AG20443 (cell line): ENCODE measurements around the gene CDH4.
A peak's percentile ranks its signal among the peaks of the same experiment; 100 is the strongest.

Experiments used
- DNase-seq: peaks from one replicate; pipeline ENCODE4 v3.0.0; 2012; ENCODE audit warnings: low spot score, mixed read lengths

The CDH4 gene

GRCh38 chr20:61251529-61252393 lies at the start of gene CDH4:
CDH4 (plus strand) TSS chr20:61252261.
- peak; percentile 47 for DNase-seq

DNA sequence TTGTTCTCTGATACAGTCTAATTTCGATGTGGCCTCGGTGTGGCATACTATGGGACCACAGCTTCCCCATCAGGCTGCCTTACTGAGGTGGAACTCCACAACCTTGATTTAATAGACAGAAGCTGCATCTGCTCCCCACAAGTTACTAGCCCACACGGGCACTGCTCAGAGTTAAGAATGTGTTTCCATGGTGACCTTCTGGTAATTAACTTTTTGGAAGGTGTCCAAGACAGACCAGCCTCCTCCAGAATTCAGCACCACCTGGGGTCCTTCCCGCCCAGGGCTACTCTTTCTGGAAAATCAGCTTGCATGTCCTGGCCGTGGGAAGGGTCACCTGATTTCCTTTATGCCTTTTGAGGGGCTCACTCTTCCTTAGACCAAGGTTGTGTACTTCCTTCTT lies 48.7 kb upstream of the CDH4 start:
- DNase-seq, result no peak

DNA sequence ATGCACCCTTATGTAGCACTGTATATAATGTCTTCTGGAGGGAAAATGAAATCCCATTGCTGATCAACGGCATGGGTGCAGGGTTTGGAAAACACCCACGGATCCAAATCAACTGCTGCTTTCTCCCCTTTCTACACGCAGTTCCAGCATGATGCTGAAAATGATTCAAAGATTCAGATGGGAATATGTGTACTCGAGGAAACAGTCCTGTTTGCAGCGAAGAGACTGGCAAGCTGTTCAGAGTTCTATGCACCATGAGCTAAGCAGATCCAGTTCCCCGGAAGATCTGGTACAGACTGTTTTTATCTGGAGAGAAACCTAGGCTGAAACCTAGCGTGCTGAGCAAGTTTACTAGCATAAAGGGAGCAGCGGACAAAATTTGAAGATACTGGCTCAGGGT lies 47.9 kb upstream of the CDH4 start:
- no peak for DNase-seq

- DNase-seq, result no peak
Measured at GRCh38 chr20:61205769-61206168, 46.3 kb upstream of the CDH4 start.

DNA sequence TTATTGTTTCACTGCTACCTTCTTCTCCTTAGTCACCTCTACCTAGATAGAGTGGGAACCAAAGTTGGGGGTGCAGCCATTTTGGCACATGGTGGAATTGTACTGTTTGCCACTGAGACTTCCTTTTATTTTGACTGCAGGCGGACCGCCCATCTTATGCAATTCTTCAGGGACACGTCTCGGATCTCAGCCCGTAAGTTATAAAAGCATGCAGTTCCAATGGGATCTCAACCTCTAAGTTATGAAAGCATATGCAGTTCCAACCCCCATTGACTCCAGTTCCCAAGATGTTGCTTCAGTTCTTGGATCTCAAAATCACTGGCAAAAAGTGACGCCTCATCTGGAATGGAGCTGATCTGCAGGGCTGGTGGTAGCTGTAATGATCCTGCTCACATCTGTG lies 41.2 kb upstream of the CDH4 start:
- DNase-seq, result no peak

- no peak for DNase-seq
Measured at GRCh38 chr20:61217848-61218247, 34.2 kb upstream of the CDH4 start.

GRCh38 chr20:61219021-61219431 lies 33.0 kb upstream of the CDH4 start:
- DNase-seq, result peak; percentile 48

DNA sequence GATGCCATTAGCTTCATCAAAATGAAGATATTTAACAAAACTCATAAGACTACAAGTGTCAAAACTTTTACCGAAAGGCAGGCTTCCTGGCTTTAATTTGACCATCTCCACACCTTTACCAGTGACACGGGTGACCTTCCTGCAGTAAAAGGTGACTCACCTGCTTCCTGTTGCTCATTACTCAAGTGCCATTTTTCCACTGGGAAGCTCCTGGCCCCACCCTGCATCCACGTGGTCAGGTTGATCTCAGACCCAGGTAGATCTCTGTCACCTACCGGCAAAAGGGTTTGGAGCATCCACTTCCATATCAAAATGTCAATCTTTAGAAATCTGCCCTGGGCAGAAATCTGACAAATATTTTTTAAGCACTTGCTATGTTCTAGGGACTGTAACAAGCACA lies 31.9 kb upstream of the CDH4 start:
- DNase-seq, result no peak

GRCh38 chr20:61220626-61221325 lies 31.3 kb upstream of the CDH4 start:
- DNase-seq, result no peak

GRCh38 chr20:61222699-61223098 lies 29.4 kb upstream of the CDH4 start:
- DNase-seq, result no peak

- DNase-seq, result no peak
Measured at GRCh38 chr20:61223121-61223520, 28.9 kb upstream of the CDH4 start.

GRCh38 chr20:61230166-61230565 lies 21.9 kb upstream of the CDH4 start:
- no peak for DNase-seq

DNA sequence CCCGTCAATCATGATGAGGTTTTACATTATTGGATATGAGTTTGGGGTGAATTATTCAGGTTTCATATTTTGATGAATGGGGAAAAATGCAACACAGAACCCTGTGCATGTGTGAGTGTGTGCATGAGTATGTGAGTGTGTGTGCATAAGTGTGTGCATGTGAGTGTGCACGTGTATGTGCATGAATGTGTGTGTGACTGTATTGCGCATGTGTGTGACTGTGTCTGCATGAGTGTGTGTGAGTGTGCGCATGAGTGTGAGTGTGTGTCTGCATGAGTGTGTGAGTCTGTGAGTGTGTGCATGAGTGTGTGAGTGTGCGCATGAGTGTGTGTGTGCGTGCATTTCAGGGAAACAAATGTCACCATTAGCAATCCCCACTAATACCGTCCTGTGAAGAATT lies 18.5 kb upstream of the CDH4 start:
- DNase-seq, result no peak

DNA sequence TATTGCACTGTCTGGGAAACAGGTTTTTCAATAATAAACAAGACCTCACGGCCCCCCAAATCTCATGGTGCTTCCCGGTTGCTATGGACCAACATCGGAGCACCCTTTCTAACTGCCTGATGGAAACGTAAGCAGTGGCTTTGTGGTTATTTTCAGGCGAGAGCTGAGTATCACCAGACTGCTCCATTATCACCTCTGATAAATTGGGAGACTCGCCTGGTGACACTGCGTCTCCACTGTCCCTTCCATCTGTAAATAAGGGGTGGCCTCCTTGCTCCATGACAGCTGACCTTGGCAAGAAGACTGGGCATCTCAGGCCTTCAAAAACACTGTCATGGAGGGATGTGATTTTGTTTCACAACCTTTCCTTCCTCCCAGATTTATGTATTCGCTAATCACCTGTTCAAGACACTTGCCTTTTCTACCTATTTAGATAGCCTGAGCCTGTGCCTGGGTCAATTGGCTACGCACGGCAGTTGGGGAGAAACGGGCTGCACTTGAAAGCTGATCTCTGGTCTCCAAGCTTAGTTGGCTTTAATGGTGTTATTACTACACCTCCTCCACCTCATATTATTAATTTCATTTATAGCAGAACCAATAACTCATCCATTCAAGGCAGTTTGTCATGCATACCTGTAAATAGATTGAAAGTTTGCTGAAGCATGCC lies 17.7 kb upstream of the CDH4 start:
- DNase-seq, result no peak

- no peak for DNase-seq
Measured at GRCh38 chr20:61236713-61237112, 15.3 kb upstream of the CDH4 start.

- no peak for DNase-seq
Measured at GRCh38 chr20:61238813-61239212, 13.2 kb upstream of the CDH4 start.

DNA sequence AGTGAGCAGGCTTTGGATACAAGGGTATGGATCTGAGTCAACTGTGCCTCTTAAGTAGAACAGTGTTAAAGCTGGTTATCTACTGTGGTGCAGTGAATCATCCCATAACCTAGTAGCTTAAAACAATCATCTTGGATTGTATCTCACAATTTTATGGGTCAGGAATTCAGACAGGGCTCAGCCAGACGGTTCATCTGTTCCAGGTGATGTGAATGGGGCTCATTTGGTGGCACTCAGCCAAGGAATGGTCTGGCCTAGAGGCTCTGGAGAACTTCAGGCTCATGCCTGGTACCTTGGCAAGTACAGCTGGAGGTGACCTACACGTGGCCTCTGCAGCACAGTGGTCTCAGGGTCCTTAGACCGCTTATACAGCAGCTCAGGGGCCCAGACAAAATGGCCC lies 11.2 kb upstream of the CDH4 start:
- no peak for DNase-seq

DNA sequence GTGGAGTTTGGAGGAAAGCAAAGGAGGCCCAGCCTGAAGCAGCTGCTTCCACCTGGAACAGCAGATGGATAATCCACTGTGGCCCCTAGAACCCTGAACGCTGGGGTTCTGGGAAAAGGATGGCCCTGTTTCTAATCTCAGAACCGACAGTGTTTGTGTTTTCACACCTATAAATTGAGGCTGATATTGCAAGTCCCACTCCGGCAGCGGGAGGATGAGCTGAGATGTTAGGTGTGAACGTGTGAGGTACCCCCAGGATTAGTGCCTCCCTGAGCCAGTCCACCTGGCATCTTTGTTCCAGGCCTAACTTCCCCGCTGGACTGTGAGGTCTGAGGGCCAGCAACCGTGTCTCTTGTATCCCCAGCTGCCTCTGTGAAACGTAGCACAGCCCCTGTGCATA lies 7.8 kb upstream of the CDH4 start:
- no peak for DNase-seq

DNA sequence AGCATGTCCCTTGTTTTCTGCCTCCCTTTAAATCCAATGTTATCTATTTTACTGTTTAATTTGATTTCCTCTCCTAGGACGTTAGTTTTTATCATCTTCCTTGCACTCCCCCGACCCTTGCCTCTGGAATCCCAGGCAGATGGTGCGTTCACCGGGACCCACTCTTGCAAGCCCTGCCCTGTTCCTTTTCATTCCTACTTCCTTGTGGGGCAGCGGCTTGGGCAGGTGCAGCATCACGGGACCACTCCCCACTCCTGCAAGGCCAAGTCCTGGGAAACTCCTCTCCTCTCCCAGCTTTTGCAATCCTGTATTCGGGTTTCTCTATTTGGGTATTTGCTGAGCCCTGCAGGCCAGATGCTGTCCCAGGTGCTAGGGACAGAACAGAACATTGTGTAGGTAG lies 5.8 kb upstream of the CDH4 start:
- no peak for DNase-seq

- no peak for DNase-seq
Measured at GRCh38 chr20:61249626-61250025, 2.4 kb upstream of the CDH4 start.

DNA sequence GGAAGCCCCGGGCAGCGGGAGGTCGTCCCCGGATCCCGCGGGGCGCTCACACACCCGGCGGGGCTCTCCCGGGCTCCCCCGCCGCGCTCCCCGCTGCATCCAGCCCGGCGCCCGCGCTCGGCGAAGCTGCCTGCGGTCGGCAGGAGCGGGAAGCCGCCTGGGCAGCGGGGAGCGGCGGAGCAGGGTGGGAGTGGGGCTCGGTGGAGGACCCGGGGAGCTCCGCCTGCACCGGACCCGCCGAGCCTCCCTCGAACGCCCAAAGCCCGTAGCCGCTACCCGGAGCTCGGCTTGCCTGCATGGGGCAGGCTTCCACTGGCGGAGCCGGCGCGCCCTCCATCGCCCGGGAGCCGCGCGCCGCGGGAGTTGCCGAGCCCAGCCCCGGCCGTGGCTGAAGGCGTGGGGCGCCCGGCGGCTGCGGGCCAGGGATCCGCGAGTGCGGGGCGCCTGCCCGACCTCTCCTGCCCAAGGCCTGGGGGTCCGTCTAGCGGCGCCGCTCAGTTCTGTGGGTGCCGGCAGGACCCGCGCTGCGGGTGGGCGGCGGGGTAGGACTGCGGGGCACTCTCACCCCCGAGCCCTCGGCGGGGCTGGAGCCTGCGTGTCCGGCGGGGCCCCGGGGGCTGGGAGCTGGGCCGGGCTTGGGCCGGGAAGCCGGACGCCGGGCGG lies 671 bp downstream of the CDH4 start:
- DNase-seq, result peak; percentile 73

DNA sequence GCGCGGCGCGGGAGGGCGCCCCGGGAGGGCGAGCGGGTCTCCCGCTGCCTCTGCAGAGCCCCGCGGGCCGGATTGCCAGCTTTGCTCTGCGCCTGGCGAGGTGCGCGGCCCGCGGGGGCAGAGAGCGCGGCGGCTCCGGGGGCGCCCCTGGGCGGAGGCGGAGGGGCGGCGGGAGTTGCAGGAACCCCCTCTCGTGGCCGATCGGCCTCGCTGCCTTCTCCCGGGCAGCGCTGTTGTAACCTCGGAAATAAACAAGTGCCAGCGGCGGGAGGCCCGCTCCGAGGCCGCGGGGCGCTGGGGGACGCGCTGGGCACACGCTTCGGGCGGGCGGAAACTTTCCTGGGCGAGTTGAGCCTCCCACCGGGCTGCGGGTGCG lies 1.2 kb downstream of the CDH4 start:
- DNase-seq, result peak; percentile 73
